Measurements from ENCODE around the gene KMT2E. TPM values are rescaled to one million over a fixed set of nuclear protein-coding genes. Genes with fewer than 3 reads are reported as not detected.
"Not testable (repeated sequence)": the region's sequence is repeated elsewhere in the genome, so short reads cannot be mapped to it uniquely, and the experiment has no call there.

The KMT2E gene
- total and polyA plus RNA-seq, 11 donors: 17.0 to 59.5 (median 44.3) TPM

- H3K4me3 ChIP-seq: no peak overlapping the region
- no peak for DNase-seq
- no peak overlapping the region for H3K27ac ChIP-seq
- no peaks in the 10 kb centered on the region for H3K27me3 ChIP-seq
- peak in 3 of 4 donors; percentile 7 to 42 (median 28) for ATAC-seq
- TF ChIP-seq POLR2A (IDR thresholded peaks at IDR 0.05): no peak
- TF ChIP-seq CTCF (IDR thresholded peaks at IDR 0.05): no peak
- 90 to 93% (median 92%) methylated on average over 18 of the region's 18 CpGs for WGBS, 4 donors
- no peaks in the 10 kb centered on the region for H3K9me3 ChIP-seq
- peaks cover 2 to 100% (median 88%) of the 10 kb centered on the region in 12 donors for H3K4me1 ChIP-seq
- peaks cover 0 to 16% (median 0%) of the 10 kb centered on the region in 9 donors for H3K36me3 ChIP-seq
- intact Hi-C loops (cut with DNase I): no loop called here
Measured at GRCh38 chr7:105000927-105001336, 13.1 kb upstream of the KMT2E start.

- 63 to 85% (median 74%) methylated on average over 5 of the region's 5 CpGs for WGBS, 4 donors
- Histone ChIP-seq H3K9me3 (no peaks in the 10 kb centered on the region), H3K4me3 (no peak overlapping the region), H3K27ac (peak overlapping the region in 7 of 12 donors; percentile 5 to 79 (median 36)), H3K36me3 (peaks cover 0 to 16% (median 0%) of the 10 kb centered on the region in 9 donors), H3K27me3 (no peaks in the 10 kb centered on the region), H3K4me1 (peaks cover 2 to 100% (median 90%) of the 10 kb centered on the region in 12 donors)
- peak in 1 of 4 donors; percentile 35 for ATAC-seq
- intact Hi-C loops (cut with DNase I): no loop called here
- DNase-seq: no peak
- TF ChIP-seq CTCF (IDR thresholded peaks at IDR 0.05) (no peak), POLR2A (IDR thresholded peaks at IDR 0.05) (no peak)
Measured at GRCh38 chr7:105001652-105002184, 12.3 kb upstream of the KMT2E start.

- DNase-seq (peak in 2 of 5 donors; percentile 43 to 55), ATAC-seq (peak; percentile 65 to 79 (median 78))
- peaks cover 0 to 27% (median 3%) of the 10 kb centered on the region in 9 donors for H3K36me3 ChIP-seq
- H3K27ac ChIP-seq: peak overlapping the region in 11 of 12 donors; percentile 42 to 83 (median 72)
- H3K4me1 ChIP-seq: peaks cover 2 to 100% (median 93%) of the 10 kb centered on the region in 12 donors
- intact Hi-C loops (cut with DNase I): no loop called here
- whole genome bisulfite sequencing, 4 donors: 18 to 25% (median 22%) methylated on average over 5 of the region's 5 CpGs
- no peak for TF ChIP-seq CTCF (IDR thresholded peaks at IDR 0.05)
- TF ChIP-seq POLR2A (IDR thresholded peaks at IDR 0.05): no peak
- peak overlapping the region in 8 of 12 donors; percentile 1 to 35 (median 20) for H3K4me3 ChIP-seq
- H3K27me3 ChIP-seq: no peaks in the 10 kb centered on the region
- H3K9me3 ChIP-seq: no peaks in the 10 kb centered on the region
Measured at GRCh38 chr7:105003275-105003674, 10.7 kb upstream of the KMT2E start.

- Histone ChIP-seq H3K27ac (peak overlapping the region in 11 of 12 donors; percentile 42 to 83 (median 72)), H3K27me3 (no peaks in the 10 kb centered on the region), H3K4me3 (peak overlapping the region in 2 of 12 donors; percentile 18 to 35), H3K36me3 (peaks cover 0 to 27% (median 4%) of the 10 kb centered on the region in 9 donors), H3K4me1 (peaks cover 2 to 100% (median 93%) of the 10 kb centered on the region in 12 donors), H3K9me3 (no peaks in the 10 kb centered on the region)
- 73 to 85% (median 80%) methylated on average over 1 of the region's 1 CpG for WGBS, 4 donors
- DNase-seq (no peak), ATAC-seq (peak in 2 of 4 donors; percentile 16 to 27)
- intact Hi-C loops (cut with DNase I): no loop called here
- TF ChIP-seq CTCF (IDR thresholded peaks at IDR 0.05): no peak
- no peak for TF ChIP-seq POLR2A (IDR thresholded peaks at IDR 0.05)
Measured at GRCh38 chr7:105003872-105004510, 10.0 kb upstream of the KMT2E start.

GRCh38 chr7:105005006-105005405 is 9.0 kb upstream of the KMT2E start:
- H3K27me3 ChIP-seq; DNase-seq; H3K9me3 ChIP-seq; ATAC-seq; intact Hi-C loops (cut with DNase I); H3K4me3 ChIP-seq: not testable (repeated sequence)
- H3K27ac ChIP-seq: peak overlapping the region in 10 of 12 donors; percentile 0 to 79 (median 52)
- peaks cover 2 to 100% (median 87%) of the 10 kb centered on the region in 12 donors for H3K4me1 ChIP-seq
- H3K36me3 ChIP-seq: peaks cover 0 to 25% (median 4%) of the 10 kb centered on the region in 9 donors
- 81 to 88% (median 85%) methylated on average over 8 of the region's 8 CpGs for WGBS, 4 donors

- WGBS, 4 donors: 89 to 95% (median 92%) methylated on average over 12 of the region's 12 CpGs
- H3K4me3 ChIP-seq; H3K9me3 ChIP-seq; H3K27me3 ChIP-seq; DNase-seq; intact Hi-C loops (cut with DNase I); ATAC-seq: not testable (repeated sequence)
- Histone ChIP-seq H3K27ac (peak overlapping the region in 7 of 12 donors; percentile 0 to 79 (median 36)), H3K36me3 (peaks cover 0 to 25% (median 4%) of the 10 kb centered on the region in 9 donors), H3K4me1 (peaks cover 2 to 100% (median 87%) of the 10 kb centered on the region in 12 donors)
Measured at GRCh38 chr7:105005486-105005885, 8.5 kb upstream of the KMT2E start.
